Measurements from ENCODE around the gene C1QTNF5.

GRCh38 chr11:119366690-119367620, 26.3 kb upstream of the C1QTNF5 start:
- TF ChIP-seq, protein P1, sequence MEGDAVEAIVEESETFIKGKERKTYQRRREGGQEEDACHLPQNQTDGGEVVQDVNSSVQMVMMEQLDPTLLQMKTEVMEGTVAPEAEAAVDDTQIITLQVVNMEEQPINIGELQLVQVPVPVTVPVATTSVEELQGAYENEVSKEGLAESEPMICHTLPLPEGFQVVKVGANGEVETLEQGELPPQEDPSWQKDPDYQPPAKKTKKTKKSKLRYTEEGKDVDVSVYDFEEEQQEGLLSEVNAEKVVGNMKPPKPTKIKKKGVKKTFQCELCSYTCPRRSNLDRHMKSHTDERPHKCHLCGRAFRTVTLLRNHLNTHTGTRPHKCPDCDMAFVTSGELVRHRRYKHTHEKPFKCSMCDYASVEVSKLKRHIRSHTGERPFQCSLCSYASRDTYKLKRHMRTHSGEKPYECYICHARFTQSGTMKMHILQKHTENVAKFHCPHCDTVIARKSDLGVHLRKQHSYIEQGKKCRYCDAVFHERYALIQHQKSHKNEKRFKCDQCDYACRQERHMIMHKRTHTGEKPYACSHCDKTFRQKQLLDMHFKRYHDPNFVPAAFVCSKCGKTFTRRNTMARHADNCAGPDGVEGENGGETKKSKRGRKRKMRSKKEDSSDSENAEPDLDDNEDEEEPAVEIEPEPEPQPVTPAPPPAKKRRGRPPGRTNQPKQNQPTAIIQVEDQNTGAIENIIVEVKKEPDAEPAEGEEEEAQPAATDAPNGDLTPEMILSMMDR (IDR thresholded peaks at IDR 0.05) = no peak
- TF ChIP-seq, protein P2, sequence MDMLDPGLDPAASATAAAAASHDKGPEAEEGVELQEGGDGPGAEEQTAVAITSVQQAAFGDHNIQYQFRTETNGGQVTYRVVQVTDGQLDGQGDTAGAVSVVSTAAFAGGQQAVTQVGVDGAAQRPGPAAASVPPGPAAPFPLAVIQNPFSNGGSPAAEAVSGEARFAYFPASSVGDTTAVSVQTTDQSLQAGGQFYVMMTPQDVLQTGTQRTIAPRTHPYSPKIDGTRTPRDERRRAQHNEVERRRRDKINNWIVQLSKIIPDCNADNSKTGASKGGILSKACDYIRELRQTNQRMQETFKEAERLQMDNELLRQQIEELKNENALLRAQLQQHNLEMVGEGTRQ (CRISPR knock-in tag; IDR thresholded peaks at IDR 0.05) = no peak
- TF ChIP-seq E2F4 (CRISPR knock-in tag; IDR thresholded peaks at IDR 0.05; ENCODE audit: borderline replicate concordance, low read depth) (no peak), E2F1 (CRISPR knock-in tag; IDR thresholded peaks at IDR 0.05) (no peak), MAX (CRISPR knock-in tag; IDR thresholded peaks at IDR 0.05) (no peak), IRF1 (CRISPR knock-in tag; IDR thresholded peaks at IDR 0.05) (no peak), NFE2L1 (CRISPR knock-in tag; IDR thresholded peaks at IDR 0.05) (no peak)
- TF ChIP-seq, protein P3, sequence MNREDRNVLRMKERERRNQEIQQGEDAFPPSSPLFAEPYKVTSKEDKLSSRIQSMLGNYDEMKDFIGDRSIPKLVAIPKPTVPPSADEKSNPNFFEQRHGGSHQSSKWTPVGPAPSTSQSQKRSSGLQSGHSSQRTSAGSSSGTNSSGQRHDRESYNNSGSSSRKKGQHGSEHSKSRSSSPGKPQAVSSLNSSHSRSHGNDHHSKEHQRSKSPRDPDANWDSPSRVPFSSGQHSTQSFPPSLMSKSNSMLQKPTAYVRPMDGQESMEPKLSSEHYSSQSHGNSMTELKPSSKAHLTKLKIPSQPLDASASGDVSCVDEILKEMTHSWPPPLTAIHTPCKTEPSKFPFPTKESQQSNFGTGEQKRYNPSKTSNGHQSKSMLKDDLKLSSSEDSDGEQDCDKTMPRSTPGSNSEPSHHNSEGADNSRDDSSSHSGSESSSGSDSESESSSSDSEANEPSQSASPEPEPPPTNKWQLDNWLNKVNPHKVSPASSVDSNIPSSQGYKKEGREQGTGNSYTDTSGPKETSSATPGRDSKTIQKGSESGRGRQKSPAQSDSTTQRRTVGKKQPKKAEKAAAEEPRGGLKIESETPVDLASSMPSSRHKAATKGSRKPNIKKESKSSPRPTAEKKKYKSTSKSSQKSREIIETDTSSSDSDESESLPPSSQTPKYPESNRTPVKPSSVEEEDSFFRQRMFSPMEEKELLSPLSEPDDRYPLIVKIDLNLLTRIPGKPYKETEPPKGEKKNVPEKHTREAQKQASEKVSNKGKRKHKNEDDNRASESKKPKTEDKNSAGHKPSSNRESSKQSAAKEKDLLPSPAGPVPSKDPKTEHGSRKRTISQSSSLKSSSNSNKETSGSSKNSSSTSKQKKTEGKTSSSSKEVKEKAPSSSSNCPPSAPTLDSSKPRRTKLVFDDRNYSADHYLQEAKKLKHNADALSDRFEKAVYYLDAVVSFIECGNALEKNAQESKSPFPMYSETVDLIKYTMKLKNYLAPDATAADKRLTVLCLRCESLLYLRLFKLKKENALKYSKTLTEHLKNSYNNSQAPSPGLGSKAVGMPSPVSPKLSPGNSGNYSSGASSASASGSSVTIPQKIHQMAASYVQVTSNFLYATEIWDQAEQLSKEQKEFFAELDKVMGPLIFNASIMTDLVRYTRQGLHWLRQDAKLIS (CRISPR knock-in tag; IDR thresholded peaks at IDR 0.05; ENCODE audit: borderline replicate concordance) = no peak
- TF ChIP-seq, protein P4, sequence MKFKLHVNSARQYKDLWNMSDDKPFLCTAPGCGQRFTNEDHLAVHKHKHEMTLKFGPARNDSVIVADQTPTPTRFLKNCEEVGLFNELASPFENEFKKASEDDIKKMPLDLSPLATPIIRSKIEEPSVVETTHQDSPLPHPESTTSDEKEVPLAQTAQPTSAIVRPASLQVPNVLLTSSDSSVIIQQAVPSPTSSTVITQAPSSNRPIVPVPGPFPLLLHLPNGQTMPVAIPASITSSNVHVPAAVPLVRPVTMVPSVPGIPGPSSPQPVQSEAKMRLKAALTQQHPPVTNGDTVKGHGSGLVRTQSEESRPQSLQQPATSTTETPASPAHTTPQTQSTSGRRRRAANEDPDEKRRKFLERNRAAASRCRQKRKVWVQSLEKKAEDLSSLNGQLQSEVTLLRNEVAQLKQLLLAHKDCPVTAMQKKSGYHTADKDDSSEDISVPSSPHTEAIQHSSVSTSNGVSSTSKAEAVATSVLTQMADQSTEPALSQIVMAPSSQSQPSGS (CRISPR knock-in tag; IDR thresholded peaks at IDR 0.05; ENCODE audit: borderline replicate concordance, low read depth) = no peak

All from WTC11 (cell line).